PFSK-1 (cell line): ENCODE measurements around the gene USP9X.

Experiments used
- FOXP2 ChIP-seq: optimal IDR thresholded peaks from 2 replicates; pipeline ENCODE3; 2011; ENCODE audit warnings: borderline replicate concordance, control low read depth, inconsistent platforms; ENCODE audit not compliant: insufficient read depth; ENCODE audit errors: extremely low read length, extremely low read depth
- POLR2AphosphoS5 ChIP-seq: IDR thresholded peaks from 2 replicates; pipeline ENCODE4 v1.6.1; 2012; ENCODE audit warnings: low read depth, mild to moderate bottlenecking, control low read depth, low read length, moderate library complexity
- REST ChIP-seq, 2 experiments: IDR thresholded peaks; 2 replicates each; pipeline versions ENCODE4 v1.6.1 to v1.8.0; 2011 to 2012; ENCODE audit warnings: low read depth in 2 of 2, low read length in 2 of 2, control low read depth in 1 of 2, inconsistent platforms in 1 of 2, mild to moderate bottlenecking in 1 of 2, moderate library complexity in 1 of 2; ENCODE audit not compliant: insufficient read depth in 1 of 2
- SIN3A ChIP-seq: IDR thresholded peaks from 2 replicates; pipeline ENCODE4 v1.6.1; 2012; ENCODE audit warnings: mild to moderate bottlenecking, low read length, moderate library complexity, borderline replicate concordance; ENCODE audit not compliant: insufficient read depth
- TAF1 ChIP-seq: IDR thresholded peaks from 2 replicates; pipeline ENCODE4 v1.6.1; 2012; ENCODE audit warnings: low read length, control low read depth, borderline replicate concordance; ENCODE audit not compliant: insufficient read depth

The USP9X gene

GRCh38 chrX:41180194-41180908 is 95.1 kb downstream of the USP9X start:
- TF ChIP-seq POLR2AphosphoS5 = no peak
- TF ChIP-seq REST (IDR thresholded peaks at IDR 0.05; ENCODE audit: insufficient read depth in 1 of 2, low read depth in 2 of 2, low read length in 2 of 2) = no peak
- TF ChIP-seq FOXP2 = no peak
- TF ChIP-seq TAF1 = no peak
- no peak for TF ChIP-seq SIN3A

GRCh38 chrX:41184312-41184711 is 99.1 kb downstream of the USP9X start:
- TF ChIP-seq FOXP2 (no peak), POLR2AphosphoS5 (no peak), REST (IDR thresholded peaks at IDR 0.05; ENCODE audit: insufficient read depth in 1 of 2, low read depth in 2 of 2, low read length in 2 of 2) (no peak), SIN3A (no peak), TAF1 (no peak)

GRCh38 chrX:41189156-41189555 is 103.9 kb downstream of the USP9X start:
- TF ChIP-seq POLR2AphosphoS5 (no peak), SIN3A (no peak), FOXP2 (no peak), REST (IDR thresholded peaks at IDR 0.05; ENCODE audit: insufficient read depth in 1 of 2, low read depth in 2 of 2, low read length in 2 of 2) (no peak), TAF1 (no peak)

- TF ChIP-seq POLR2AphosphoS5 = no peak
- TF ChIP-seq FOXP2 = no peak
- no peak for TF ChIP-seq REST (IDR thresholded peaks at IDR 0.05; ENCODE audit: insufficient read depth in 1 of 2, low read depth in 2 of 2, low read length in 2 of 2)
- TF ChIP-seq TAF1 = no peak
- no peak for TF ChIP-seq SIN3A
Observed at GRCh38 chrX:41192880-41193279, 107.6 kb downstream of the USP9X start.

- TF ChIP-seq SIN3A = no peak
- TF ChIP-seq TAF1 = no peak
- no peak for TF ChIP-seq POLR2AphosphoS5
- no peak for TF ChIP-seq REST (IDR thresholded peaks at IDR 0.05; ENCODE audit: insufficient read depth in 1 of 2, low read depth in 2 of 2, low read length in 2 of 2)
- TF ChIP-seq FOXP2 = no peak
Observed at GRCh38 chrX:41198410-41198809, 113.2 kb downstream of the USP9X start.
